LNCaP clone FGC (cell line): ENCODE measurements around the gene PYDC1.
"Not testable (repeated sequence)": the region's sequence is repeated elsewhere in the genome, so short reads cannot be mapped to it uniquely, and the experiment has no call there.

Experiments
- DNase-seq: peaks from one replicate; pipeline ENCODE4 v3.0.0-alpha.2; 2011; ENCODE audit warnings: low read depth
- H3K4me3 ChIP-seq: 2 replicates; pipeline ENCODE4 v1.5.1; 2011; ENCODE audit warnings: mild to moderate bottlenecking, low read depth, low read length, control low read depth
- CTCF ChIP-seq: IDR thresholded peaks from 2 replicates; pipeline ENCODE4 v1.5.1; 2012; ENCODE audit warnings: mild to moderate bottlenecking; ENCODE audit not compliant: control insufficient read depth, insufficient read depth; ENCODE audit errors: extremely low read depth

PYDC1 gene

GRCh38 chr16:31183432-31184428, 33.2 kb downstream of the PYDC1 start:
- no peak overlapping the region for H3K4me3 ChIP-seq
- DNase-seq, result no peak
- no peak for TF ChIP-seq CTCF

GRCh38 chr16:31182391-31182790, 34.5 kb downstream of the PYDC1 start:
- no peak for DNase-seq
- H3K4me3 ChIP-seq, result peak overlapping the region; percentile 94
- TF ChIP-seq CTCF, result no peak

- TF ChIP-seq CTCF, result no peak
- no peak for DNase-seq
- H3K4me3 ChIP-seq, result peak overlapping the region; percentile 94
Measured at GRCh38 chr16:31181102-31181830, 35.7 kb downstream of the PYDC1 start.

- no peak for TF ChIP-seq CTCF
- H3K4me3 ChIP-seq, result peak within 1 kb of the TSS; percentile 94
- DNase-seq, result peak; percentile 64
Measured at GRCh38 chr16:31179747-31180459, 37.0 kb downstream of the PYDC1 start, which contains the start of gene FUS. Gene FUS (plus strand): TSS chr16:31180139. CDS start chr16:31180215, 76 bp downstream.

GRCh38 chr16:31179219-31179746, 37.7 kb downstream of the PYDC1 start:
- DNase-seq, result no peak
- no peak for TF ChIP-seq CTCF
- peak overlapping the region; percentile 94 for H3K4me3 ChIP-seq

- no peak for TF ChIP-seq CTCF
- no peak overlapping the region for H3K4me3 ChIP-seq
- no peak for DNase-seq
Measured at GRCh38 chr16:31177136-31177535, 39.8 kb downstream of the PYDC1 start.

GRCh38 chr16:31170048-31170447, 46.9 kb downstream of the PYDC1 start:
- not testable (repeated sequence) for DNase-seq

More at GRCh38 chr16:31170048-31170447, 46.9 kb downstream of the PYDC1 start:
- not testable (repeated sequence) for H3K4me3 ChIP-seq
